ENCODE results near the gene AKNA. TPM values are rescaled to one million over a fixed set of nuclear protein-coding genes. Genes with fewer than 3 reads are reported as not detected.

The AKNA gene
- polyA plus RNA-seq, 1 donor from 2014 or later = 1.2 TPM

DNA sequence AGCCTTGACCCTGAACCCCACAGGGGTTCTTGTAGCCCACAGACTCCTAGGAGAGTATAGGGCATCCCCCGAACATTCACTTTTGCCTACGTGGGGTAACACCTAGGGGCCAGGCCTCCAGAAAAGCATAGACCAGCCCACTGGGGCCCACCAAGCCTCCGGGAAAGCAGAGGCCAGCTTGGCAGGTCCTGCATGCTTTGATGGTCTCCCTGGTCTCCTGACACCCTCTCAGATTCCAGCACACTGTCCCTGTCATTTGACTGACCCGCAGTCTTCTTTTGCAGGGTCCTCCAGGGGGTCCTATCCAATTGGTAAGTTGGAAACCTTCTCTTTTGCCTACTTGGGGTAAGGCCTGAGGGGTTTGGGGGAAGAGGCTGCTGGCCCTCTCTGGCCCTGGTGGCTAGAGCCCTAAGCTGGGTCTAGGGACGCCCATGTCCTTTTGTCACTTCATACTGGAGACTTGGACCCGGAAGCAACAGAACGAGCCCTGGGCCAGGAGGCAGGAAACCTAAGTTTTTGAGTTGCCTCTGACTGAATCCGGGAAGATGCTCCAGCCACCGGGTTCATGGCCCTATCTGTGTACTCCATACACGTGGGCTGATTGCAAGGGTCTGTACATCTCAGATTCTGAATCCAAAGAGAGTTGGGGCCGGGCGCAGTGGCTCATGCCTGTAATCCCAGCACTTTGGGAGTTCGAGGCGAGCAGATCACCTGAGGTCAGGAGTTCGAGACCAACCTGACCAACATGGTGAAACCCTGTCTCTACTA is 85.8 kb downstream of the AKNA start:
- H4K20me1 ChIP-seq (ENCODE audit: insufficient read depth) = no peaks in the 10 kb centered on the region
- H3K9me2 ChIP-seq (ENCODE audit: insufficient read depth, low read length) = no peaks in the 10 kb centered on the region
- H3K9me3 ChIP-seq (ENCODE audit: low read length) = no peaks in the 10 kb centered on the region
- TF ChIP-seq POLR2AphosphoS5 (IDR thresholded peaks at IDR 0.05) = no peak
- TF ChIP-seq TAF1 (IDR thresholded peaks at IDR 0.05; ENCODE audit: low read depth) = no peak
- TF ChIP-seq, protein P1, sequence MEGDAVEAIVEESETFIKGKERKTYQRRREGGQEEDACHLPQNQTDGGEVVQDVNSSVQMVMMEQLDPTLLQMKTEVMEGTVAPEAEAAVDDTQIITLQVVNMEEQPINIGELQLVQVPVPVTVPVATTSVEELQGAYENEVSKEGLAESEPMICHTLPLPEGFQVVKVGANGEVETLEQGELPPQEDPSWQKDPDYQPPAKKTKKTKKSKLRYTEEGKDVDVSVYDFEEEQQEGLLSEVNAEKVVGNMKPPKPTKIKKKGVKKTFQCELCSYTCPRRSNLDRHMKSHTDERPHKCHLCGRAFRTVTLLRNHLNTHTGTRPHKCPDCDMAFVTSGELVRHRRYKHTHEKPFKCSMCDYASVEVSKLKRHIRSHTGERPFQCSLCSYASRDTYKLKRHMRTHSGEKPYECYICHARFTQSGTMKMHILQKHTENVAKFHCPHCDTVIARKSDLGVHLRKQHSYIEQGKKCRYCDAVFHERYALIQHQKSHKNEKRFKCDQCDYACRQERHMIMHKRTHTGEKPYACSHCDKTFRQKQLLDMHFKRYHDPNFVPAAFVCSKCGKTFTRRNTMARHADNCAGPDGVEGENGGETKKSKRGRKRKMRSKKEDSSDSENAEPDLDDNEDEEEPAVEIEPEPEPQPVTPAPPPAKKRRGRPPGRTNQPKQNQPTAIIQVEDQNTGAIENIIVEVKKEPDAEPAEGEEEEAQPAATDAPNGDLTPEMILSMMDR (IDR thresholded peaks at IDR 0.05; ENCODE audit: poor library complexity, severe bottlenecking) = no peak
- no peak for TF ChIP-seq EP300 (conservative IDR thresholded peaks at IDR 0.05; ENCODE audit: poor library complexity, severe bottlenecking)
- TF ChIP-seq SMC3 (conservative IDR thresholded peaks at IDR 0.05; ENCODE audit: poor library complexity) = no peak
- TF ChIP-seq MXI1 (conservative IDR thresholded peaks at IDR 0.05; ENCODE audit: poor library complexity, severe bottlenecking) = no peak
- TF ChIP-seq RAD21 (conservative IDR thresholded peaks at IDR 0.05) = no peak
- TF ChIP-seq, protein P2, sequence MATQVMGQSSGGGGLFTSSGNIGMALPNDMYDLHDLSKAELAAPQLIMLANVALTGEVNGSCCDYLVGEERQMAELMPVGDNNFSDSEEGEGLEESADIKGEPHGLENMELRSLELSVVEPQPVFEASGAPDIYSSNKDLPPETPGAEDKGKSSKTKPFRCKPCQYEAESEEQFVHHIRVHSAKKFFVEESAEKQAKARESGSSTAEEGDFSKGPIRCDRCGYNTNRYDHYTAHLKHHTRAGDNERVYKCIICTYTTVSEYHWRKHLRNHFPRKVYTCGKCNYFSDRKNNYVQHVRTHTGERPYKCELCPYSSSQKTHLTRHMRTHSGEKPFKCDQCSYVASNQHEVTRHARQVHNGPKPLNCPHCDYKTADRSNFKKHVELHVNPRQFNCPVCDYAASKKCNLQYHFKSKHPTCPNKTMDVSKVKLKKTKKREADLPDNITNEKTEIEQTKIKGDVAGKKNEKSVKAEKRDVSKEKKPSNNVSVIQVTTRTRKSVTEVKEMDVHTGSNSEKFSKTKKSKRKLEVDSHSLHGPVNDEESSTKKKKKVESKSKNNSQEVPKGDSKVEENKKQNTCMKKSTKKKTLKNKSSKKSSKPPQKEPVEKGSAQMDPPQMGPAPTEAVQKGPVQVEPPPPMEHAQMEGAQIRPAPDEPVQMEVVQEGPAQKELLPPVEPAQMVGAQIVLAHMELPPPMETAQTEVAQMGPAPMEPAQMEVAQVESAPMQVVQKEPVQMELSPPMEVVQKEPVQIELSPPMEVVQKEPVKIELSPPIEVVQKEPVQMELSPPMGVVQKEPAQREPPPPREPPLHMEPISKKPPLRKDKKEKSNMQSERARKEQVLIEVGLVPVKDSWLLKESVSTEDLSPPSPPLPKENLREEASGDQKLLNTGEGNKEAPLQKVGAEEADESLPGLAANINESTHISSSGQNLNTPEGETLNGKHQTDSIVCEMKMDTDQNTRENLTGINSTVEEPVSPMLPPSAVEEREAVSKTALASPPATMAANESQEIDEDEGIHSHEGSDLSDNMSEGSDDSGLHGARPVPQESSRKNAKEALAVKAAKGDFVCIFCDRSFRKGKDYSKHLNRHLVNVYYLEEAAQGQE (IDR thresholded peaks at IDR 0.05; ENCODE audit: borderline replicate concordance) = no peak
- no peak for TF ChIP-seq EZH2 (IDR thresholded peaks at IDR 0.05; ENCODE audit: borderline replicate concordance, insufficient read depth, low read length, poor library complexity, severe bottlenecking)
- H2AFZ ChIP-seq (ENCODE audit: low read depth, low read length) = no peak overlapping the region
- H3K27ac ChIP-seq (ENCODE audit: low read length) = no peak overlapping the region
- H3K4me3 ChIP-seq (ENCODE audit: low read length) = no peak overlapping the region
- no peaks in the 10 kb centered on the region for H3F3A ChIP-seq (ENCODE audit: insufficient read depth, low read length, poor library complexity, severe bottlenecking)
- no peaks in the 10 kb centered on the region for H3K27me3 ChIP-seq (ENCODE audit: insufficient read depth, low read depth, low read length)
- no peaks in the 10 kb centered on the region for H3K79me2 ChIP-seq (replicated peaks; ENCODE audit: insufficient read depth, low read length)
- no peak overlapping the region for H3K4me2 ChIP-seq (ENCODE audit: low read length)
- H3K9ac ChIP-seq (ENCODE audit: low read length) = no peak overlapping the region
- H3K36me3 ChIP-seq (ENCODE audit: insufficient read depth, low read length) = no peaks in the 10 kb centered on the region

DNA sequence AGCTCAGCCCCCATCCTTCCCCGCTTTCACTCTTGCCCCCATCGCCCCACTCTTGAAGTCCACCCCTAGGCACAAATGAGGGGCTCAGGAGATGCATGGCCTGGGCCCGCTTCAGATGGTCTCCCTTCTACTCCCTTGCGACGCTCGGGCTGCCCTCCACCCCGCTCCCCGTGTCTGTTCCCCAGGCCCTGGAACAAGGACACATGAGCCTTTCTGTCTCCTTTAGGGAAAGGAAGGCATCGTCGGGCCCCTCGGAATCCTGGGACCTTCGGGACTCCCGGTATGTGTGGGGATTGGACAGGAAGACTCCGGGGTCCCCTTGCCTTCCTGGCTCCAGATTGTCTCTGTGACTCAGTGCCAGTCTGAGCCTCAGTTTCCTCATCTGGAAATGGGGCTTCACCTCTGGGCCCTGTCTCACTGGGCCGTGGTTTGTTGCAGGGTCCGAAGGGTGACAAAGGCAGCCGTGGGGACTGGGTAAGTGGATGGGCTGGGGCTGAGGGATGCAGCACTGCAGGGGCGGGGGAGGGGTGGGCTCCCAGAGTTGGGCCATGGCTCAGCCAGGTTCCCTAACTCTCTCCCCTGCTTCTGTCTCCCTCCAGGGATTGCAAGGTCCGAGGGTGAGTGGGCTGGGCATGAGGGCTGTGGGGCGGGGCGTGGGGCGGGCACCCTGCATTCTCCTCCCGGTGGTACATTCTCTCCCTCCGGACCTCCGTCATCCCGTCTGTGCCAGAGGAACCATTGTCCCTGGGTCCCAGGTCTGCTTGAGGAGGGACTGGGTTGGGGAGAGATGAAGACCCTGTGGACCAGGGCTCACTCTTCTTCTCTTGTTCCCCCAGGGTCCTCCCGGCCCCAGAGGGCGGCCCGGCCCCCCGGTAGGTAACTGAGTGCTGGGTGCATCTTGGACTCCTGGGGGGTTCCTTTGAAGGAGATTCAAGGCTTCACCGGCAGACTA is 86.7 kb downstream of the AKNA start:
- no peaks in the 10 kb centered on the region for H3K36me3 ChIP-seq (ENCODE audit: insufficient read depth, low read length)
- no peaks in the 10 kb centered on the region for H4K20me1 ChIP-seq (ENCODE audit: insufficient read depth)
- H3K79me2 ChIP-seq (replicated peaks; ENCODE audit: insufficient read depth, low read length) = no peaks in the 10 kb centered on the region
- H3K4me2 ChIP-seq (ENCODE audit: low read length) = no peak overlapping the region
- no peak overlapping the region for H3K4me3 ChIP-seq (ENCODE audit: low read length)
- H2AFZ ChIP-seq (ENCODE audit: low read depth, low read length) = no peak overlapping the region
- no peaks in the 10 kb centered on the region for H3K27me3 ChIP-seq (ENCODE audit: insufficient read depth, low read depth, low read length)
- H3K9me2 ChIP-seq (ENCODE audit: insufficient read depth, low read length) = no peaks in the 10 kb centered on the region
- TF ChIP-seq POLR2AphosphoS5 (IDR thresholded peaks at IDR 0.05) (no peak), MXI1 (conservative IDR thresholded peaks at IDR 0.05; ENCODE audit: poor library complexity, severe bottlenecking) (no peak), SMC3 (conservative IDR thresholded peaks at IDR 0.05; ENCODE audit: poor library complexity) (no peak), RAD21 (conservative IDR thresholded peaks at IDR 0.05) (no peak), EP300 (conservative IDR thresholded peaks at IDR 0.05; ENCODE audit: poor library complexity, severe bottlenecking) (no peak), TAF1 (IDR thresholded peaks at IDR 0.05; ENCODE audit: low read depth) (no peak), EZH2 (IDR thresholded peaks at IDR 0.05; ENCODE audit: borderline replicate concordance, insufficient read depth, low read length, poor library complexity, severe bottlenecking) (no peak)
- TF ChIP-seq, protein P1 (IDR thresholded peaks at IDR 0.05; ENCODE audit: poor library complexity, severe bottlenecking) = no peak
- TF ChIP-seq, protein P2 (IDR thresholded peaks at IDR 0.05; ENCODE audit: borderline replicate concordance) = no peak
- no peaks in the 10 kb centered on the region for H3K9me3 ChIP-seq (ENCODE audit: low read length)
- no peak overlapping the region for H3K9ac ChIP-seq (ENCODE audit: low read length)
- H3F3A ChIP-seq (ENCODE audit: insufficient read depth, low read length, poor library complexity, severe bottlenecking) = no peaks in the 10 kb centered on the region
- no peak overlapping the region for H3K27ac ChIP-seq (ENCODE audit: low read length)
